ENCODE data around the gene CUL5. TPM values are rescaled to one million over a fixed set of nuclear protein-coding genes. Genes with fewer than 3 reads are reported as not detected.

Gene CUL5
- total RNA-seq, 2 experiments from 2014 or later, result 18.8 to 39.7 TPM

DNA sequence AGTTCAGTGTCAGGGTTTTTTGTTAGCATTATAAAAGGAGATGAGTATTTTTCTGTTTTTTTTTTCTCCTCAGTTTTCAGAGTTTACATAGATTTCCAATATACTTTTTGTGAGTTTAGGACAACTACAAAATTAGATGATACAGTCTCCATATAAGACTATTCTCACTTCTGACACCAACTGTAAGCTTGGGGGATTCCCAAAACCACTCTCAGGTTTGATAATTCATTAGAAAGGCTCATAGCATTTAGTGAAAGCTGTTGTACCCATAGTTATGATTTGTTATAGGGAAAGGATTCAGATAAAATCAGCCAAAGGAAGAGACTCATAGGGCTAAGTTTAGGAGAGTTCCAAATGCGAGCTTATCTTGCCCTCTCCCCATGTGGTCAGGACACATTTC is 24.1 kb downstream of the CUL5 start:
- TF ChIP-seq, protein P1, sequence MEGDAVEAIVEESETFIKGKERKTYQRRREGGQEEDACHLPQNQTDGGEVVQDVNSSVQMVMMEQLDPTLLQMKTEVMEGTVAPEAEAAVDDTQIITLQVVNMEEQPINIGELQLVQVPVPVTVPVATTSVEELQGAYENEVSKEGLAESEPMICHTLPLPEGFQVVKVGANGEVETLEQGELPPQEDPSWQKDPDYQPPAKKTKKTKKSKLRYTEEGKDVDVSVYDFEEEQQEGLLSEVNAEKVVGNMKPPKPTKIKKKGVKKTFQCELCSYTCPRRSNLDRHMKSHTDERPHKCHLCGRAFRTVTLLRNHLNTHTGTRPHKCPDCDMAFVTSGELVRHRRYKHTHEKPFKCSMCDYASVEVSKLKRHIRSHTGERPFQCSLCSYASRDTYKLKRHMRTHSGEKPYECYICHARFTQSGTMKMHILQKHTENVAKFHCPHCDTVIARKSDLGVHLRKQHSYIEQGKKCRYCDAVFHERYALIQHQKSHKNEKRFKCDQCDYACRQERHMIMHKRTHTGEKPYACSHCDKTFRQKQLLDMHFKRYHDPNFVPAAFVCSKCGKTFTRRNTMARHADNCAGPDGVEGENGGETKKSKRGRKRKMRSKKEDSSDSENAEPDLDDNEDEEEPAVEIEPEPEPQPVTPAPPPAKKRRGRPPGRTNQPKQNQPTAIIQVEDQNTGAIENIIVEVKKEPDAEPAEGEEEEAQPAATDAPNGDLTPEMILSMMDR (conservative IDR thresholded peaks at IDR 0.05; ENCODE audit: low read length), result no peak
- TF ChIP-seq EZH2phosphoT487 (IDR thresholded peaks at IDR 0.05; ENCODE audit: borderline replicate concordance, low read depth, low read length), result no peak
- DNase-seq (ENCODE audit: low spot score), result no peak
- Histone ChIP-seq H3K4me1 (ENCODE audit: insufficient read depth, low read length, poor library complexity, severe bottlenecking) (no peaks in the 10 kb centered on the region), H3K4me3 (ENCODE audit: low read depth, low read length, poor library complexity, severe bottlenecking) (no peak overlapping the region), H3K36me3 (ENCODE audit: insufficient read depth, low read length) (peaks cover 81% of the 10 kb centered on the region), H2AFZ (ENCODE audit: low read length) (no peak overlapping the region), H4K20me1 (ENCODE audit: insufficient read depth, low read length) (peaks cover 8% of the 10 kb centered on the region; the same call in 1 of the 2 replicates), H3K9me2 (ENCODE audit: insufficient read depth, low read length) (no peaks in the 10 kb centered on the region), H3K9me3 (ENCODE audit: low read length) (no peaks in the 10 kb centered on the region), H3K79me2 (ENCODE audit: insufficient read depth, low read depth, low read length) (peaks cover 59% of the 10 kb centered on the region), H3K4me2 (ENCODE audit: low read length) (no peak overlapping the region), H3K27ac (ENCODE audit: low read depth, low read length, poor library complexity, severe bottlenecking) (no peak overlapping the region)
- POLR2A ChIA-PET, result interaction anchor here (0.7 kb wide), 1 partner anchor 41 kb away, joined by 4 read pairs; no protein-coding TSS in a partner anchor
- CTCF ChIA-PET (ENCODE audit: unreplicated experiment), result no interaction called here
- BruUV-seq (replicated peaks), result no TSS peak
- intact Hi-C loops (cut with micrococcal nuclease; ENCODE audit: unreplicated experiment), result no loop called here

DNA sequence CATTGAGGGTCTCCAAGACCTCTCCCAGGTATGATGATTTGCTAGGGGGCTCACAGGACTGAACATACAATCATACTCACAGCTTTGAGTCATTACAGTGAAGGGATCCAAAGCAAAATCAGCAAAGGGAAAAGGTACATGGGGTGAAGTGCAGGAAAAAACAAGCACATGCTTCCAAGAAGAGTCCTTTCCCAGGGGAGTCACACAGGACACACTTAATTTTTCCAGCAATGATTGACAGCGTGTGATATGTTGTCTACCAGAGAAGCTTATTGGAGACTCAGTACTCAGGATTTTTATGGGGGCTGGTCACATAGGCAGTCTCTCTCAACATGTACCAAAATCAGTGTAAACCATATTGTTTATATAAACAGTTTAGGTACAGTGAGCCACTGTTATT is 25.3 kb downstream of the CUL5 start:
- Histone ChIP-seq H3K4me1 (ENCODE audit: insufficient read depth, low read length, poor library complexity, severe bottlenecking) (no peaks in the 10 kb centered on the region), H3K36me3 (ENCODE audit: insufficient read depth, low read length) (peaks cover 80% of the 10 kb centered on the region), H4K20me1 (ENCODE audit: insufficient read depth, low read length) (peaks cover 8% of the 10 kb centered on the region; the same call in 1 of the 2 replicates), H3K9me2 (ENCODE audit: insufficient read depth, low read length) (no peaks in the 10 kb centered on the region), H2AFZ (ENCODE audit: low read length) (no peak overlapping the region), H3K27ac (ENCODE audit: low read depth, low read length, poor library complexity, severe bottlenecking) (no peak overlapping the region), H3K79me2 (ENCODE audit: insufficient read depth, low read depth, low read length) (peaks cover 47% of the 10 kb centered on the region), H3K9me3 (ENCODE audit: low read length) (no peaks in the 10 kb centered on the region), H3K4me2 (ENCODE audit: low read length) (no peak overlapping the region), H3K4me3 (ENCODE audit: low read depth, low read length, poor library complexity, severe bottlenecking) (no peak overlapping the region)
- no peak for DNase-seq (ENCODE audit: low spot score)
- intact Hi-C loops (cut with micrococcal nuclease; ENCODE audit: unreplicated experiment), result no loop called here
- ChIA-PET CTCF (ENCODE audit: unreplicated experiment) (no interaction called here), POLR2A (interaction anchor here (0.6 kb wide), 2 partner anchors 216 to 522 kb away, joined by 3 read pairs; no protein-coding TSS in a partner anchor)
- no TSS peak for BruUV-seq (replicated peaks)
- TF ChIP-seq, protein P1 (conservative IDR thresholded peaks at IDR 0.05; ENCODE audit: low read length), result no peak
- no peak for TF ChIP-seq EZH2phosphoT487 (IDR thresholded peaks at IDR 0.05; ENCODE audit: borderline replicate concordance, low read depth, low read length)

DNA sequence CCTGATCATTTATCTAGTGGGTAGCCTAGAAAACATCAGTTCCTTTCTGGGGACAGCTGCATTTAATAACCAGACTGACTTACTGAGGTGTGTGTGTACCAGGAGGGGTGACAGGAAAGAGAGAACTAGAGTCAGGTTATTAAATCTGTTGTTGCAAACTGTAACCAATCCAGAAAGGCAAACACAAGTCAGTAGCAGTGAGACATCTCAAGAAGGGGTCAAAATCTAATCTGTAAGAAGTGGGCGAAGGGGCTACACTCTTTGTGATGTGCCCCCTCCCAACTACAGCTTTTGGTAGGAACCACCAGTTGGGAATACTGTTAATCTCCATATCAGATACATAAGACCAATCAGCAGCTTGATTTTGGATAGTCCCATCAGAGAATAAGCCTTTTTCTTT is 26.3 kb downstream of the CUL5 start:
- TF ChIP-seq, protein P1 (conservative IDR thresholded peaks at IDR 0.05; ENCODE audit: low read length), result no peak
- TF ChIP-seq EZH2phosphoT487 (IDR thresholded peaks at IDR 0.05; ENCODE audit: borderline replicate concordance, low read depth, low read length), result no peak
- Histone ChIP-seq H3K36me3 (ENCODE audit: insufficient read depth, low read length) (peaks cover 87% of the 10 kb centered on the region), H4K20me1 (ENCODE audit: insufficient read depth, low read length) (peaks cover 8% of the 10 kb centered on the region; the same call in 1 of the 2 replicates), H2AFZ (ENCODE audit: low read length) (no peak overlapping the region), H3K79me2 (ENCODE audit: insufficient read depth, low read depth, low read length) (peaks cover 42% of the 10 kb centered on the region), H3K9me3 (ENCODE audit: low read length) (no peaks in the 10 kb centered on the region), H3K4me3 (ENCODE audit: low read depth, low read length, poor library complexity, severe bottlenecking) (no peak overlapping the region), H3K9me2 (ENCODE audit: insufficient read depth, low read length) (no peaks in the 10 kb centered on the region), H3K4me2 (ENCODE audit: low read length) (no peak overlapping the region), H3K4me1 (ENCODE audit: insufficient read depth, low read length, poor library complexity, severe bottlenecking) (no peaks in the 10 kb centered on the region), H3K27ac (ENCODE audit: low read depth, low read length, poor library complexity, severe bottlenecking) (no peak overlapping the region)
- no peak for DNase-seq (ENCODE audit: low spot score)
- no TSS peak for BruUV-seq (replicated peaks)
- CTCF ChIA-PET (ENCODE audit: unreplicated experiment), result no interaction called here
- POLR2A ChIA-PET, result no interaction called here
- intact Hi-C loops (cut with micrococcal nuclease; ENCODE audit: unreplicated experiment), result no loop called here
